NB4 (cell line): Measurements from ENCODE around the gene AKT1.

Experiments used
- DNase-seq: peaks from one replicate; pipeline ENCODE4 v3.0.0; 2010; ENCODE audit warnings: low read depth
- H3K4me3 ChIP-seq: one replicate; pipeline ENCODE4 v1.5.1; 2011; ENCODE audit warnings: mild to moderate bottlenecking, low read depth, low read length, moderate library complexity
- CTCF ChIP-seq: IDR thresholded peaks from one replicate; pipeline ENCODE4 v1.5.1; 2012; ENCODE audit warnings: low read depth, low read length
- MAX ChIP-seq: IDR thresholded peaks from 2 replicates; pipeline ENCODE4 v1.6.1; 2011; ENCODE audit warnings: low read depth, low read length
- MYC ChIP-seq: IDR thresholded peaks from 2 replicates; pipeline ENCODE4 v1.6.1; 2011; ENCODE audit warnings: low read depth, low read length
- POLR2A ChIP-seq: IDR thresholded peaks from 2 replicates; pipeline ENCODE4 v1.6.1; 2011; ENCODE audit warnings: mild to moderate bottlenecking; ENCODE audit not compliant: insufficient read length; ENCODE audit errors: extremely low read depth

Gene AKT1

GRCh38 chr14:104791425-104791824, 4.1 kb downstream of the AKT1 start:
- no peak for DNase-seq
- TF ChIP-seq MAX (no peak), CTCF (no peak), MYC (no peak), POLR2A (no peak)
- no peak overlapping the region for H3K4me3 ChIP-seq

- no peak for TF ChIP-seq POLR2A
- no peak for TF ChIP-seq MAX
- DNase-seq: no peak
- H3K4me3 ChIP-seq: no peak overlapping the region
Observed at GRCh38 chr14:104789752-104790743, 5.5 kb downstream of the AKT1 start.

- H3K4me3 ChIP-seq: no peak overlapping the region
- DNase-seq: no peak
- no peak for TF ChIP-seq MYC
- no peak for TF ChIP-seq POLR2A
- TF ChIP-seq MAX: no peak
- TF ChIP-seq CTCF: no peak
Observed at GRCh38 chr14:104788873-104789663, 6.5 kb downstream of the AKT1 start.

- DNase-seq: no peak
- no peak overlapping the region for H3K4me3 ChIP-seq
- TF ChIP-seq CTCF (no peak), POLR2A (no peak), MYC (no peak), MAX (no peak)
Observed at GRCh38 chr14:104788161-104788818, 7.3 kb downstream of the AKT1 start.

GRCh38 chr14:104787736-104788135, 7.8 kb downstream of the AKT1 start:
- peak; percentile 49 for DNase-seq
- no peak for TF ChIP-seq MAX
- TF ChIP-seq MYC: no peak
- no peak for TF ChIP-seq POLR2A
- no peak for TF ChIP-seq CTCF
- H3K4me3 ChIP-seq: no peak overlapping the region
